Parathyroid adenoma (tissue), 2 donors: ENCODE measurements around the gene VIPR2.
"Not testable (repeated sequence)": the region's sequence is repeated elsewhere in the genome, so short reads cannot be mapped to it uniquely, and the experiment has no call there.

Experiments used
- H2AFZ ChIP-seq: fragments of 300-600 bp; sonication (generic); one replicate; pipeline ENCODE4 v1.7.0; 2017; ENCODE audit warnings: antibody characterized with exemption, mild to moderate bottlenecking
- H3K27ac ChIP-seq: fragments of 300-600 bp; sonication (generic); one replicate; pipeline ENCODE4 v1.7.0; 2017
- H3K27me3 ChIP-seq: fragments of 300-600 bp; sonication (generic); one replicate; pipeline ENCODE4 v1.7.0; 2017; ENCODE audit warnings: low read length; ENCODE audit not compliant: control insufficient read depth, insufficient read depth
- H3K36me3 ChIP-seq: fragments of 300-600 bp; sonication (generic); one replicate; pipeline ENCODE4 v1.7.0; 2017; ENCODE audit warnings: low read length; ENCODE audit not compliant: control insufficient read depth, insufficient read depth
- H3K4me1 ChIP-seq: fragments of 300-600 bp; sonication (generic); one replicate; pipeline ENCODE4 v1.7.0; 2017; ENCODE audit warnings: control low read depth
- H3K4me2 ChIP-seq: fragments of 300-600 bp; sonication (generic); one replicate; pipeline ENCODE4 v1.7.0; 2017; ENCODE audit warnings: low read length
- H3K4me3 ChIP-seq: fragments of 300-600 bp; sonication (generic); one replicate; pipeline ENCODE4 v1.7.0; 2017; ENCODE audit warnings: low read depth, low read length
- H3K79me2 ChIP-seq: fragments of 300-600 bp; sonication (generic); one replicate; pipeline ENCODE4 v1.7.0; 2017; ENCODE audit warnings: control low read depth
- H3K9ac ChIP-seq: fragments of 300-600 bp; sonication (generic); one replicate; pipeline ENCODE4 v1.7.0; 2017; ENCODE audit warnings: mild to moderate bottlenecking
- H3K9me3 ChIP-seq: fragments of 300-600 bp; sonication (generic); one replicate; pipeline ENCODE4 v1.7.0; 2017; ENCODE audit warnings: low read length; ENCODE audit not compliant: control insufficient read depth
- CTCF ChIP-seq: fragments of 300-600 bp; sonication (generic); IDR thresholded peaks from one replicate; pipeline ENCODE4 v1.7.0; 2017; ENCODE audit warnings: antibody characterized with exemption, mild to moderate bottlenecking
- donor health status: primary hyperparathyroidism.

The VIPR2 gene

GRCh38 chr7:159009951-159010350, 134.7 kb downstream of the VIPR2 start:
- H3K4me2 ChIP-seq: no peak overlapping the region
- H3K9ac ChIP-seq: no peak overlapping the region
- H3K27ac ChIP-seq: no peak overlapping the region
- no peak overlapping the region for H3K4me3 ChIP-seq
- H3K27me3 ChIP-seq: no peaks in the 10 kb centered on the region
- H3K4me1 ChIP-seq: no peaks in the 10 kb centered on the region
- H3K36me3 ChIP-seq: no peaks in the 10 kb centered on the region
- H2AFZ ChIP-seq: no peak overlapping the region
- no peaks in the 10 kb centered on the region for H3K9me3 ChIP-seq
- TF ChIP-seq CTCF: no peak
- H3K79me2 ChIP-seq: no peaks in the 10 kb centered on the region

GRCh38 chr7:159008417-159008816, 136.2 kb downstream of the VIPR2 start:
- H3K9ac ChIP-seq: no peak overlapping the region
- no peak overlapping the region for H3K4me2 ChIP-seq
- no peak for TF ChIP-seq CTCF
- no peak overlapping the region for H3K27ac ChIP-seq
- H3K4me3 ChIP-seq: no peak overlapping the region
- H3K9me3 ChIP-seq: no peaks in the 10 kb centered on the region
- no peaks in the 10 kb centered on the region for H3K79me2 ChIP-seq
- H3K4me1 ChIP-seq: no peaks in the 10 kb centered on the region
- H3K27me3 ChIP-seq: no peaks in the 10 kb centered on the region
- H3K36me3 ChIP-seq: no peaks in the 10 kb centered on the region
- H2AFZ ChIP-seq: no peak overlapping the region

GRCh38 chr7:159007996-159008389, 136.7 kb downstream of the VIPR2 start:
- Histone ChIP-seq H3K4me2 (no peak overlapping the region), H3K27me3 (no peaks in the 10 kb centered on the region), H3K9ac (no peak overlapping the region), H2AFZ (no peak overlapping the region), H3K9me3 (no peaks in the 10 kb centered on the region), H3K36me3 (no peaks in the 10 kb centered on the region), H3K27ac (no peak overlapping the region), H3K79me2 (no peaks in the 10 kb centered on the region), H3K4me1 (no peaks in the 10 kb centered on the region), H3K4me3 (no peak overlapping the region)
- TF ChIP-seq CTCF: no peak

GRCh38 chr7:159007364-159007995, 137.2 kb downstream of the VIPR2 start:
- no peaks in the 10 kb centered on the region for H3K27me3 ChIP-seq
- no peaks in the 10 kb centered on the region for H3K36me3 ChIP-seq
- TF ChIP-seq CTCF: no peak
- H3K4me3 ChIP-seq: no peak overlapping the region
- no peak overlapping the region for H2AFZ ChIP-seq
- H3K9ac ChIP-seq: no peak overlapping the region
- H3K79me2 ChIP-seq: no peaks in the 10 kb centered on the region
- no peak overlapping the region for H3K4me2 ChIP-seq
- no peaks in the 10 kb centered on the region for H3K4me1 ChIP-seq
- no peak overlapping the region for H3K27ac ChIP-seq
- H3K9me3 ChIP-seq: no peaks in the 10 kb centered on the region

GRCh38 chr7:159006610-159007130, 138.0 kb downstream of the VIPR2 start:
- Histone ChIP-seq H3K4me3 (no peak overlapping the region), H3K27ac (no peak overlapping the region), H3K27me3 (no peaks in the 10 kb centered on the region)

GRCh38 chr7:159006022-159006609, 138.6 kb downstream of the VIPR2 start:
- H3K9ac ChIP-seq, H3K4me2 ChIP-seq, H3K27ac ChIP-seq, H3K27me3 ChIP-seq, H3K4me1 ChIP-seq, H3K9me3 ChIP-seq, H3K79me2 ChIP-seq, H3K4me3 ChIP-seq, H3K36me3 ChIP-seq, H2AFZ ChIP-seq: not testable (repeated sequence)

More at GRCh38 chr7:159006610-159007130, 138.0 kb downstream of the VIPR2 start:
- Histone ChIP-seq H3K9ac (no peak overlapping the region), H3K9me3 (no peaks in the 10 kb centered on the region), H3K79me2 (no peaks in the 10 kb centered on the region), H3K4me2 (no peak overlapping the region), H3K36me3 (no peaks in the 10 kb centered on the region), H3K4me1 (no peaks in the 10 kb centered on the region), H2AFZ (no peak overlapping the region)
- no peak for TF ChIP-seq CTCF
